Measurements from ENCODE around the gene ASRGL1.

The ASRGL1 gene

GRCh38 chr11:62400760-62401159 lies 63.5 kb downstream of the ASRGL1 start:
- no peak for DNase-seq (ENCODE audit: low read depth)
- no peak overlapping the region for H3K4me3 ChIP-seq (ENCODE audit: low read depth, low read length)
- no peak for TF ChIP-seq CTCF (IDR thresholded peaks at IDR 0.05; ENCODE audit: insufficient read depth, low read depth, low read length, missing control alignments)

- DNase-seq (ENCODE audit: low read depth): no peak
- H3K4me3 ChIP-seq (ENCODE audit: low read depth, low read length): no peak overlapping the region
- no peak for TF ChIP-seq CTCF (IDR thresholded peaks at IDR 0.05; ENCODE audit: insufficient read depth, low read depth, low read length, missing control alignments)
Measured at GRCh38 chr11:62401356-62401755, 64.1 kb downstream of the ASRGL1 start.

- DNase-seq (ENCODE audit: low read depth): no peak
- no peak overlapping the region for H3K4me3 ChIP-seq (ENCODE audit: low read depth, low read length)
- no peak for TF ChIP-seq CTCF (IDR thresholded peaks at IDR 0.05; ENCODE audit: insufficient read depth, low read depth, low read length, missing control alignments)
Measured at GRCh38 chr11:62401811-62402210, 64.6 kb downstream of the ASRGL1 start.

- no peak overlapping the region for H3K4me3 ChIP-seq (ENCODE audit: low read depth, low read length)
- no peak for TF ChIP-seq CTCF (IDR thresholded peaks at IDR 0.05; ENCODE audit: insufficient read depth, low read depth, low read length, missing control alignments)
- DNase-seq (ENCODE audit: low read depth): no peak
Measured at GRCh38 chr11:62402226-62402959, 65.1 kb downstream of the ASRGL1 start.

GRCh38 chr11:62402960-62403730 lies 65.9 kb downstream of the ASRGL1 start:
- no peak for TF ChIP-seq CTCF (IDR thresholded peaks at IDR 0.05; ENCODE audit: insufficient read depth, low read depth, low read length, missing control alignments)
- no peak overlapping the region for H3K4me3 ChIP-seq (ENCODE audit: low read depth, low read length)
- no peak for DNase-seq (ENCODE audit: low read depth)

GRCh38 chr11:62404435-62404834 lies 67.2 kb downstream of the ASRGL1 start:
- H3K4me3 ChIP-seq (ENCODE audit: low read depth, low read length): no peak overlapping the region
- no peak for DNase-seq (ENCODE audit: low read depth)
- TF ChIP-seq CTCF (IDR thresholded peaks at IDR 0.05; ENCODE audit: insufficient read depth, low read depth, low read length, missing control alignments): no peak
